ENCODE measurements around the gene CDK14.

CDK14 gene

GRCh38 chr7:91128683-91129348, 532.7 kb downstream of the CDK14 start:
- H3K27me3 ChIP-seq (ENCODE audit: insufficient read depth, poor library complexity, severe bottlenecking): no peaks in the 10 kb centered on the region
- DNase-seq (ENCODE audit: low read depth in 1 of 2, low spot score in 1 of 2): no peak
- no peak overlapping the region for H3K27ac ChIP-seq (replicated peaks)
- TF ChIP-seq GABPA (IDR thresholded peaks at IDR 0.05; ENCODE audit: low read depth) (no peak), POLR2AphosphoS5 (IDR thresholded peaks at IDR 0.05; ENCODE audit: low read depth) (no peak), CTCF (IDR thresholded peaks at IDR 0.05; ENCODE audit: insufficient read depth, low read length) (no peak), SPI1 (IDR thresholded peaks at IDR 0.05; ENCODE audit: borderline replicate concordance, low read depth) (no peak), REST (IDR thresholded peaks at IDR 0.05; ENCODE audit: insufficient replicate concordance, low read depth) (no peak)
- H3K4me3 ChIP-seq (replicated peaks; ENCODE audit: insufficient read depth, low read length): no peak overlapping the region

GRCh38 chr7:91135300-91135699, 539.2 kb downstream of the CDK14 start:
- Histone ChIP-seq H3K27me3 (ENCODE audit: insufficient read depth, poor library complexity, severe bottlenecking) (no peaks in the 10 kb centered on the region), H3K4me3 (replicated peaks; ENCODE audit: insufficient read depth, low read length) (no peak overlapping the region), H3K27ac (replicated peaks) (no peak overlapping the region)
- no peak for DNase-seq (ENCODE audit: low read depth in 1 of 2, low spot score in 1 of 2)
- TF ChIP-seq REST (IDR thresholded peaks at IDR 0.05; ENCODE audit: insufficient replicate concordance, low read depth): no peak
- TF ChIP-seq CTCF (IDR thresholded peaks at IDR 0.05; ENCODE audit: insufficient read depth, low read length): no peak
- TF ChIP-seq POLR2AphosphoS5 (IDR thresholded peaks at IDR 0.05; ENCODE audit: low read depth): no peak
- no peak for TF ChIP-seq GABPA (IDR thresholded peaks at IDR 0.05; ENCODE audit: low read depth)
- no peak for TF ChIP-seq SPI1 (IDR thresholded peaks at IDR 0.05; ENCODE audit: borderline replicate concordance, low read depth)

GRCh38 chr7:91135703-91136430, 539.7 kb downstream of the CDK14 start:
- no peaks in the 10 kb centered on the region for H3K27me3 ChIP-seq (ENCODE audit: insufficient read depth, poor library complexity, severe bottlenecking)
- H3K27ac ChIP-seq (replicated peaks): no peak overlapping the region
- DNase-seq (ENCODE audit: low read depth in 1 of 2, low spot score in 1 of 2): no peak
- no peak overlapping the region for H3K4me3 ChIP-seq (replicated peaks; ENCODE audit: insufficient read depth, low read length)
- TF ChIP-seq POLR2AphosphoS5 (IDR thresholded peaks at IDR 0.05; ENCODE audit: low read depth): no peak
- TF ChIP-seq CTCF (IDR thresholded peaks at IDR 0.05; ENCODE audit: insufficient read depth, low read length): no peak
- TF ChIP-seq SPI1 (IDR thresholded peaks at IDR 0.05; ENCODE audit: borderline replicate concordance, low read depth): no peak
- TF ChIP-seq REST (IDR thresholded peaks at IDR 0.05; ENCODE audit: insufficient replicate concordance, low read depth): no peak
- TF ChIP-seq GABPA (IDR thresholded peaks at IDR 0.05; ENCODE audit: low read depth): no peak
